Suprapubic skin (tissue), 4 donors: ENCODE data around the gene EME2. TPM values are rescaled to one million over a fixed set of nuclear protein-coding genes. Genes with fewer than 3 reads are reported as not detected.

Experiments used
- DNase-seq, 2 donors: peaks; one replicate each; pipeline ENCODE4 v3.0.0-alpha.2; 2019; ENCODE audit warnings: low spot score in 2 of 2
- H3K27ac ChIP-seq: fragments of 200-600 bp; sonication (generic); one replicate; pipeline ENCODE4 v1.5.1; 2019
- H3K27me3 ChIP-seq: fragments of 200-600 bp; sonication (generic); one replicate; pipeline ENCODE4 v1.5.1; 2019
- H3K36me3 ChIP-seq: fragments of 200-600 bp; sonication (generic); one replicate; pipeline ENCODE4 v1.5.1; 2019
- H3K4me1 ChIP-seq: fragments of 200-600 bp; sonication (generic); one replicate; pipeline ENCODE4 v1.5.1; 2019
- H3K4me3 ChIP-seq: fragments of 200-600 bp; sonication (generic); one replicate; pipeline ENCODE4 v1.5.1; 2019; ENCODE audit warnings: mild to moderate bottlenecking
- H3K9me3 ChIP-seq: fragments of 200-600 bp; sonication (generic); one replicate; pipeline ENCODE4 v1.5.1; 2019
- CTCF ChIP-seq, 2 donors: fragments of 200-600 bp in 1 of 2; fragments of 450-650 bp in 1 of 2; sonication (generic) in 1 of 2; IDR thresholded peaks; one replicate each; pipeline ENCODE4 v1.5.1; 2016 to 2019; ENCODE audit warnings: antibody characterized with exemption in 2 of 2, mild to moderate bottlenecking in 1 of 2, moderate library complexity in 1 of 2
- EP300 ChIP-seq: sonication (generic); formaldehyde crosslinking; IDR thresholded peaks from one replicate; pipeline ENCODE4 v1.6.1; 2017; ENCODE audit warnings: antibody characterized with exemption
- POLR2A ChIP-seq, 2 donors: fragments of 450-650 bp; IDR thresholded peaks; one replicate each; pipeline ENCODE4 v1.6.1; 2017; ENCODE audit warnings: antibody characterized with exemption in 2 of 2, mild to moderate bottlenecking in 2 of 2, moderate library complexity in 2 of 2
- POLR2AphosphoS5 ChIP-seq, 3 donors: sonication (generic); formaldehyde crosslinking; IDR thresholded peaks; one replicate each; pipeline ENCODE4 v1.6.1; 2017; ENCODE audit warnings: antibody characterized with exemption in 3 of 3
- WGBS: methylation state at CpG from one replicate; pipeline ENCODE4 v1.1.5; 2018; 5-methylcytosine and 5-hydroxymethylcytosine counted together
- total RNA-seq, 4 donors: library from RNA; depleted of rRNA; stranded (reverse); fragments of >200 nt; gene quantifications; one replicate each; pipeline ENCODE4 v1.1.0, GENCODE V29; 2016

The EME2 gene
- total RNA-seq, 4 donors from 2014 or later: 9.8 to 26.3 (median 15.1) TPM

GRCh38 chr16:1788708-1789100, 16.1 kb downstream of the EME2 start:
- TF ChIP-seq EP300: no peak
- TF ChIP-seq CTCF (IDR thresholded peaks at IDR 0.05): no peak
- no peak for TF ChIP-seq POLR2A (IDR thresholded peaks at IDR 0.05)
- no peak for TF ChIP-seq POLR2AphosphoS5 (IDR thresholded peaks at IDR 0.05)
- no peaks in the 10 kb centered on the region for H3K9me3 ChIP-seq
- no peak overlapping the region for H3K27ac ChIP-seq
- no peaks in the 10 kb centered on the region for H3K27me3 ChIP-seq
- peak in 1 of 2 donors; percentile 51 for DNase-seq
- peaks cover 44% of the 10 kb centered on the region for H3K4me1 ChIP-seq
- no peak overlapping the region for H3K4me3 ChIP-seq
- H3K36me3 ChIP-seq: peaks cover 57% of the 10 kb centered on the region
- WGBS: 41% methylated on average over 19 of the region's 19 CpGs

GRCh38 chr16:1789643-1790045, 17.0 kb downstream of the EME2 start:
- no peaks in the 10 kb centered on the region for H3K27me3 ChIP-seq
- no peaks in the 10 kb centered on the region for H3K9me3 ChIP-seq
- TF ChIP-seq EP300 (no peak), POLR2AphosphoS5 (IDR thresholded peaks at IDR 0.05) (no peak), POLR2A (IDR thresholded peaks at IDR 0.05) (no peak), CTCF (IDR thresholded peaks at IDR 0.05) (no peak)
- 73% methylated on average over 8 of the region's 25 CpGs for WGBS
- DNase-seq: peak in 1 of 2 donors; percentile 66
- peaks cover 57% of the 10 kb centered on the region for H3K36me3 ChIP-seq
- H3K4me1 ChIP-seq: peaks cover 34% of the 10 kb centered on the region
- no peak overlapping the region for H3K27ac ChIP-seq
- no peak overlapping the region for H3K4me3 ChIP-seq

GRCh38 chr16:1790261-1790610, 17.6 kb downstream of the EME2 start:
- TF ChIP-seq POLR2A (IDR thresholded peaks at IDR 0.05) (no peak), EP300 (no peak), POLR2AphosphoS5 (IDR thresholded peaks at IDR 0.05) (no peak), CTCF (IDR thresholded peaks at IDR 0.05) (no peak)
- Histone ChIP-seq H3K9me3 (no peaks in the 10 kb centered on the region), H3K27me3 (no peaks in the 10 kb centered on the region), H3K36me3 (peaks cover 57% of the 10 kb centered on the region), H3K4me3 (no peak overlapping the region), H3K27ac (no peak overlapping the region), H3K4me1 (peaks cover 28% of the 10 kb centered on the region)
- WGBS: 91% methylated on average over 13 of the region's 15 CpGs
- no peak for DNase-seq

GRCh38 chr16:1790611-1791255, 18.1 kb downstream of the EME2 start:
- H3K36me3 ChIP-seq: peaks cover 57% of the 10 kb centered on the region
- H3K4me1 ChIP-seq: peaks cover 27% of the 10 kb centered on the region
- DNase-seq: peak in 1 of 2 donors; percentile 60
- no peaks in the 10 kb centered on the region for H3K9me3 ChIP-seq
- TF ChIP-seq POLR2AphosphoS5 (IDR thresholded peaks at IDR 0.05) (no peak), CTCF (IDR thresholded peaks at IDR 0.05) (no peak), POLR2A (IDR thresholded peaks at IDR 0.05) (no peak), EP300 (no peak)
- 93% methylated on average over 8 of the region's 44 CpGs for WGBS
- H3K4me3 ChIP-seq: no peak overlapping the region
- H3K27ac ChIP-seq: no peak overlapping the region
- H3K27me3 ChIP-seq: no peaks in the 10 kb centered on the region

GRCh38 chr16:1791256-1791942, 18.8 kb downstream of the EME2 start:
- Histone ChIP-seq H3K27ac (no peak overlapping the region), H3K9me3 (no peaks in the 10 kb centered on the region), H3K36me3 (peaks cover 53% of the 10 kb centered on the region), H3K27me3 (no peaks in the 10 kb centered on the region), H3K4me3 (no peak overlapping the region), H3K4me1 (peaks cover 23% of the 10 kb centered on the region)
- DNase-seq: peak in 1 of 2 donors; percentile 63
- 100% methylated on average over 4 of the region's 53 CpGs for WGBS
- no peak for TF ChIP-seq POLR2AphosphoS5 (IDR thresholded peaks at IDR 0.05)
- TF ChIP-seq EP300: no peak
- TF ChIP-seq CTCF (IDR thresholded peaks at IDR 0.05): no peak
- TF ChIP-seq POLR2A (IDR thresholded peaks at IDR 0.05): no peak
